Bronchial epithelial cell (primary cell): ENCODE data around the gene CACNB4. TPM values are rescaled to one million over a fixed set of nuclear protein-coding genes. Genes with fewer than 3 reads are reported as not detected.

Experiments used
- DNase-seq: peaks from one replicate; pipeline ENCODE4 v3.0.0-alpha.2; 2010; ENCODE audit warnings: low read depth
- FAIRE-seq: peaks from 2 replicates; lab custom pipeline; 2011; peaks lifted over from hg19 to GRCh38; lab: Jason Lieb, UNC
- H3K27me3 ChIP-seq: 2 replicates; pipeline ENCODE4 v1.5.1; 2011; ENCODE audit warnings: low read length; ENCODE audit not compliant: control insufficient read depth, insufficient read depth
- H3K36me3 ChIP-seq: 2 replicates; pipeline ENCODE4 v1.5.1; 2011; ENCODE audit warnings: low read length; ENCODE audit not compliant: control insufficient read depth, insufficient read depth
- H3K4me3 ChIP-seq: 2 replicates; pipeline ENCODE4 v1.5.1; 2011; ENCODE audit warnings: mild to moderate bottlenecking, low read depth, low read length, control low read depth
- total RNA-seq: library from RNA; depleted of rRNA; stranded (reverse); fragments of >200 nt; gene quantifications from 2 replicates; pipeline ENCODE4 v1.2.1, GENCODE V29; 2014
- TF ChIP-seq, protein P1 (sequence below): IDR thresholded peaks from 2 replicates; pipeline ENCODE4 v1.5.1; 2011; ENCODE audit warnings: mild to moderate bottlenecking, moderate library complexity, low read length, control low read depth, inconsistent platforms; ENCODE audit not compliant: insufficient read depth, severe bottlenecking

CACNB4 gene
- total RNA-seq, 1 donor from 2014 or later = 0.53 TPM

- no peaks in the 10 kb centered on the region for H3K36me3 ChIP-seq
- TF ChIP-seq, protein P1, sequence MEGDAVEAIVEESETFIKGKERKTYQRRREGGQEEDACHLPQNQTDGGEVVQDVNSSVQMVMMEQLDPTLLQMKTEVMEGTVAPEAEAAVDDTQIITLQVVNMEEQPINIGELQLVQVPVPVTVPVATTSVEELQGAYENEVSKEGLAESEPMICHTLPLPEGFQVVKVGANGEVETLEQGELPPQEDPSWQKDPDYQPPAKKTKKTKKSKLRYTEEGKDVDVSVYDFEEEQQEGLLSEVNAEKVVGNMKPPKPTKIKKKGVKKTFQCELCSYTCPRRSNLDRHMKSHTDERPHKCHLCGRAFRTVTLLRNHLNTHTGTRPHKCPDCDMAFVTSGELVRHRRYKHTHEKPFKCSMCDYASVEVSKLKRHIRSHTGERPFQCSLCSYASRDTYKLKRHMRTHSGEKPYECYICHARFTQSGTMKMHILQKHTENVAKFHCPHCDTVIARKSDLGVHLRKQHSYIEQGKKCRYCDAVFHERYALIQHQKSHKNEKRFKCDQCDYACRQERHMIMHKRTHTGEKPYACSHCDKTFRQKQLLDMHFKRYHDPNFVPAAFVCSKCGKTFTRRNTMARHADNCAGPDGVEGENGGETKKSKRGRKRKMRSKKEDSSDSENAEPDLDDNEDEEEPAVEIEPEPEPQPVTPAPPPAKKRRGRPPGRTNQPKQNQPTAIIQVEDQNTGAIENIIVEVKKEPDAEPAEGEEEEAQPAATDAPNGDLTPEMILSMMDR = no peak
- no peak for DNase-seq
- H3K27me3 ChIP-seq = no peaks in the 10 kb centered on the region
- no peak overlapping the region for H3K4me3 ChIP-seq
- no peak for FAIRE-seq
Observed at GRCh38 chr2:151973013-151973900, 125.6 kb downstream of the CACNB4 start.

- no peaks in the 10 kb centered on the region for H3K36me3 ChIP-seq
- H3K27me3 ChIP-seq = no peaks in the 10 kb centered on the region
- H3K4me3 ChIP-seq = no peak overlapping the region
- DNase-seq (no peak), FAIRE-seq (no peak)
- TF ChIP-seq, protein P1 = no peak
Observed at GRCh38 chr2:151972241-151973012, 126.4 kb downstream of the CACNB4 start.

DNA sequence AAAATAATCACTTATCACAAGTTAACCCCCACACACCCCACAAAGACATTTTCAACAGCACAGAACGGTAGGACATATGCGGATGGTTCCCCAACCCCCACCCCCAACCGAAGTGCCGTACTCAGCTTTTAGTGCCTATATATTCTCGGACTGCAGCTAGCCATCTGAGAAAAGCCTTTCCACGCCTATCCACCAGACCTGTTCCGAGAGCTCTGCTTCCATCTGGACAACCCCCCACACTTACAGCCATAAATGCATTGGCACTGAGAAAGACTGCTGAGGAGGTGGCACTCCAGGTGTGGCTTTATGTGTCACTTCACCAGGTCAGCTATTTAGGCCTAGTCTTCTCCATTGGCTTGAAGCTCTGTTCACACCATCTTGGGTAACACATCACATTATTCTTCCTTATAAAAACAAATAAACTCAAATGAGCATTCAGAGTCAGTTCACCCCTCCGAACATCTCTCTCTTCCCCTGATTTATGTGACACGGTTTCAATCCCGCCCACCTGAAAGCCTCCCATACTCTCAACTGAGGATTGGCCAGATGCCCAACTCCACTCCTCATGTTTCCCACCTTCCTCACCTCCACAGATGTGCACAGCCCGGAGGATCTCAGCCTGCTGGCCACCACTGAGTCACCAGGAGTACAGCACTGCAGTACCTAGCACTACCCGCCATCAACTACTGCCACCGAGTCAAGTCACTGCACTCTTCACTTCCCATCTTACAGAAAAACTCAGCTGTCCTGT, 127.4 kb downstream of the CACNB4 start:
- Histone ChIP-seq H3K36me3 (no peaks in the 10 kb centered on the region), H3K27me3 (no peaks in the 10 kb centered on the region), H3K4me3 (no peak overlapping the region)
- DNase-seq = no peak
- no peak for FAIRE-seq
- TF ChIP-seq, protein P1 = no peak

DNA sequence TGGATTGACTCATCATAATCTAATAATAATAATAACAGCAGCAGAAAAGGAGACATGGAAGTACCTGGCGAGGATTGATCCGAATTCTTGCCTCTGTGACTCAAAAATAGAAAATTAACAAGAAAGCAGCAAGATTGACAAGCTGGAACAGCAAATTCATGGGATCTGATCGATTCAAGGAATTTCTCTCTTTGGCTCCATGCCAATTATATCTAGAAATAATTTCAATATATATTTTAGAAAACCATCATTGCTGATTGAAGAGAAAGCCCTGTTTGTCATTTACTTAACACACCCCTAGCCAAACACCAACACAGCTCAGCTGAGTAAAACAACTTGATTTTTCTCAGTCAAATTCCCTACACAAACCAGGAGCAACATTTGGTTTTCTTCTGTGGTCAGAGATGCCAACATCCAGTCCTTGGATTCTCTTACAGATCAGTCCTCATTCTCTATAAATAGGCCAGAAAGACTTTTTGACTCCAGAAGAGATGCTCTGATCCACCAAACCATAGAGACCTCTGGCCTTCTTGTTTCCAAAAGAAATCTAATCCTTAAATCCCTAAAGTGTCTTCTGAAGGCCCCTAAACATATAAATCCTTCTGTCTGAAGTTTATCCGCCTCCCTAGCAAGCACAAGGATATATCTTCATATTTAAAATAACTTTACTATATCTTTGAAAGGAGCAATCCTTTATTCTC, 129.9 kb downstream of the CACNB4 start:
- no peak for FAIRE-seq
- DNase-seq = no peak
- Histone ChIP-seq H3K4me3 (no peak overlapping the region), H3K36me3 (no peaks in the 10 kb centered on the region), H3K27me3 (no peaks in the 10 kb centered on the region)
- TF ChIP-seq, protein P1 = no peak

DNA sequence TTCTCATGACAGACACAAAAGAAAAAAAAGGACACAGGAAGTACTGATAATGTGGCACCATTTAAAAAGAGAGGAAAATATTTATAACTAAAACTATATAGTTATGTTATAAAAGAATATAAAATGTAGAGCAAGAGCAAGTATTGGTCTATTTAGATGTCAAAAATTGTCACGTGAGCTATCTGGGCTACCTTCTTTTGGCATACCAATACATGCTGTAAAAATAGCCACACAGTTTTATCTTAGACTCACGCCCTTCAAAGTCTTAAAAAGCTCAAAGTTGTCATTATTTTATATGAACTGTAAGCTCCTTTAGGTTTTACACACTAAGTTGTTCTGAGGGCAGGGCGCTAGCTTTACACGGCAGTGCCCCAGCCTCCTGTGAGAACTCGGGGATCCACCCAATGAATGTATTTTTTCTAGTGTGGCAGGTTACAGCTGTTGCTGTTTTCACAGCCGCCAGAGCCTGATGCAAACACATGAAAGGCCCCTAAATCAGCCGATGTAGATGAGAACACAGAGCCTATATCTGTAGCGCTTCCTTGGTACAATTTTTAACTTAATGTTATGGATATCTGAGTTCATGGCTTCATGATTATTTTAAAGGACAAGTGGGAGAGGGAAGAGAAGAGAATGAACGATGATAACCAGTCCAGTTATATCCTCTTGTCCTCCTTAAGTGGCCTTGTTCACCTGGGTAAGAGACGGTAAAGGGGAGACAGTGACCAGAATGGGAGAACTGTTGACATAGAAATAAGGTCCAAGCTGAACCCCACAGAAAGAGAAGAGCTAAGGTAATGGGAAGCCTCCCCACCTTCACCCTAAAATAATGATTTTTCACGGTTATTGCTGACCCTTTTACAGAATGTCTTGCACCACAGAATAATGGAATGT, 130.8 kb downstream of the CACNB4 start:
- H3K36me3 ChIP-seq = no peaks in the 10 kb centered on the region
- no peak for DNase-seq
- H3K27me3 ChIP-seq = no peaks in the 10 kb centered on the region

More for the DNA sequence above, 130.8 kb downstream of the CACNB4 start:
- TF ChIP-seq, protein P1 = no peak
- FAIRE-seq = no peak
- H3K4me3 ChIP-seq = no peak overlapping the region
